Memory B cell (primary cell): ENCODE results near the gene DUSP19.

Experiments used
- ATAC-seq: fragments of 150-1000 bp; cut with Tn5 transposase; 2 replicates; pipeline ENCODE4 v1.10.0; 2021; ENCODE audit warnings: low read depth, mild to moderate bottlenecking, moderate library complexity
- DNase-seq, 2 donors: peaks; one replicate each; pipeline ENCODE4 v3.0.0; 2022; ENCODE audit warnings: low spot score in 2 of 2
- H3K27ac Mint-ChIP-seq: one replicate; pipeline ENCODE4 v1.8.0; 2022; ENCODE audit warnings: mild to moderate bottlenecking, moderate library complexity, mixed read lengths
- H3K27me3 Mint-ChIP-seq: one replicate; pipeline ENCODE4 v1.8.0; 2022; ENCODE audit warnings: mixed read lengths
- H3K36me3 Mint-ChIP-seq: one replicate; pipeline ENCODE4 v1.8.0; 2022; ENCODE audit warnings: mild to moderate bottlenecking, mixed read lengths
- H3K4me1 Mint-ChIP-seq: one replicate; pipeline ENCODE4 v1.8.0; 2022; ENCODE audit warnings: mixed read lengths
- H3K4me3 Mint-ChIP-seq: one replicate; pipeline ENCODE4 v1.8.0; 2022; ENCODE audit warnings: mild to moderate bottlenecking, moderate library complexity, mixed read lengths
- H3K9me3 Mint-ChIP-seq: one replicate; pipeline ENCODE4 v1.8.0; 2022; ENCODE audit warnings: mixed read lengths

The DUSP19 gene

DNA sequence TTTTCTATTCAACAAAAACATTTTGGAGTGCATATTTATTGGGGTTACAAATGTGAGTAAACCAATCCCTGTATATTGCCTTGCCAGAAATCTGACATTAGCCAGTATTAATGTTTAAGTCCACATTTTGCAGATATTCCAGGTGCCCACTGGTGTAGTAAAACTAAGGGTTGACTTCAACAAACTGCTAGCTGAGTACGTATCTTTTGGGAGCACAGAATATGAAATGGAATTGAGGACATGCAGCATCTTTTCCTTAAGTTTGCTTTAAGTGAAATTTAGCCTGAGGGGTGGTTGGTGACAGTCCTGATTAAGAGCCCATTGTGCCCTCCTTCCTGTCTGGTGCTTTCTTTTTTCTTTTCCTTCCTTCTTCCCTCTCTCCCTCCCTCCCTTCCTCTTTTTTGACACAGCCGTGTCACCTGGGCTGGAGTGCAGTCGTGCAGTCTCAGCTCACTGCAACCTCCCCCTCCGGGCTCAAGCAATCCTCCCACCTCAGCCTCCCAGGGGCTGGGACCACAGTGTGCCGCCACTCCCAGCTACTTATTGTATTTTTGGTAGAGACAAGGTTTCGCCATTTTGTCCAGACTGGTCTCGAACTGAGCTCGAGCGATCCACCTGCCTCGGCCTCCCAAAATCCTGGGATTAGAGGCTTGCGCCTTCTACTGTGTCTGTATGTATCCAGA lies 47.3 kb downstream of the DUSP19 start:
- H3K4me3 Mint-ChIP-seq = peak overlapping the region; percentile 95
- no peak overlapping the region for H3K27ac Mint-ChIP-seq
- peaks cover 4% of the 10 kb centered on the region for H3K36me3 Mint-ChIP-seq
- ATAC-seq (no peak), DNase-seq (no peak)
- H3K9me3 Mint-ChIP-seq = no peaks in the 10 kb centered on the region
- H3K4me1 Mint-ChIP-seq = peaks cover 15% of the 10 kb centered on the region
- H3K27me3 Mint-ChIP-seq = no peaks in the 10 kb centered on the region

DNA sequence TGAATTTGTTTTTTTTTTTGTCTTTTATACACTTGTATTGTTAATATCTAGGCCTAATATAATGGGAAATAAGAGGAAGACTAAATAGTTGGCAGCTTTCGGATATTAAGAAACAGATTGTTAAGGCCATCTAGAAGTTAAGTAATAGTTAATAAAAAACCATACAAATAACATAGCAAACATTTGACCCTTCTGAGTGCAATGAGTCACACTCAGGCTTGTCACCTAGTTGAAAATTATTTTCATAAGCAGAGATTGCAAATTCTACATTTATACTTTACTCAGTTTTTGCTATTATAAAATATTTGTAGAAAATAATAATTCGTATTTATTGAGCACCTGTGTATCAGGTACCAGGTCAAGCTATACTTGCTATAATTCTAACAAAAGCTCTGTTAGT lies 48.1 kb downstream of the DUSP19 start:
- no peak overlapping the region for H3K4me3 Mint-ChIP-seq
- H3K4me1 Mint-ChIP-seq = peaks cover 15% of the 10 kb centered on the region
- ATAC-seq (no peak), DNase-seq (no peak)
- peaks cover 7% of the 10 kb centered on the region for H3K36me3 Mint-ChIP-seq
- no peaks in the 10 kb centered on the region for H3K27me3 Mint-ChIP-seq
- no peak overlapping the region for H3K27ac Mint-ChIP-seq
- H3K9me3 Mint-ChIP-seq = no peaks in the 10 kb centered on the region

DNA sequence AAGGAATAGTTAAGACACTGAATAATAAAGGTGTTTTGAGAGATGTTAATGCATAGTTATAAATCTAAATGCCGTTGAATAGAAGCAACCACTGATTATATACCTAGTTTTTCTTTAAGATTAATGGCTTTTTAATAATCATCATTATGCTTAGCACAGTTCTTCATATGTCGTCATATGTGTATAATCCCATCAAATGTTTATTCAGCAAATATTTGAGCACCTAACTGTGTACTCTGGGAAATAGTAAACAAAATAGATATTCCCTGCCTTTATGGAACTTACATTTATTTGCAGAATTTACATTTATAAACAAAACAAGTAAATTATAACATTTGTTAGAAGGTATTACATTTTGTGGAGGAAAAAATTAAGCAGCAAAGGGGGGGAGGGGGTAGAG lies 55.5 kb downstream of the DUSP19 start:
- H3K27me3 Mint-ChIP-seq = no peaks in the 10 kb centered on the region
- no peak overlapping the region for H3K4me3 Mint-ChIP-seq
- peaks cover 3% of the 10 kb centered on the region for H3K4me1 Mint-ChIP-seq
- H3K9me3 Mint-ChIP-seq = no peaks in the 10 kb centered on the region
- no peak overlapping the region for H3K27ac Mint-ChIP-seq
- H3K36me3 Mint-ChIP-seq = peaks cover 25% of the 10 kb centered on the region
- DNase-seq = no peak
- ATAC-seq = no peak

DNA sequence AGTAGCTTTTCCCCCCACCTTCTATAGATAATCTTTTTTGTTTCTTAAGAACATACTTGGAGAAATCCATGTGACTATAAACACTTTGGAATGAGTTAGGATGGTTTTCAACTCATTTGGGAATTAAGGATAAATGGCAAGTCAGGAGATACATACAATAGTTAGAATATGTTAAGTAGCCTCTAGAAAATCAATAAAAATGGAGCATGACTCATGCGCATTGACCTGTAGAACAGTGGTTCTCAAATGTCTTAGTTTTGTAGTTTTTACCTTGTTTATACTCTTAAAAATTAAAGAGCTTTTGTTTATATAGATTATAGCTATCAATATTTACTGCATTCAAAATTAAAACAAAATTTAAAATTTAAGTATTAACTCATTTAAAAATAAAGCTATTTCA lies 70.4 kb downstream of the DUSP19 start:
- H3K9me3 Mint-ChIP-seq = peaks cover 4% of the 10 kb centered on the region
- no peaks in the 10 kb centered on the region for H3K27me3 Mint-ChIP-seq

DNA sequence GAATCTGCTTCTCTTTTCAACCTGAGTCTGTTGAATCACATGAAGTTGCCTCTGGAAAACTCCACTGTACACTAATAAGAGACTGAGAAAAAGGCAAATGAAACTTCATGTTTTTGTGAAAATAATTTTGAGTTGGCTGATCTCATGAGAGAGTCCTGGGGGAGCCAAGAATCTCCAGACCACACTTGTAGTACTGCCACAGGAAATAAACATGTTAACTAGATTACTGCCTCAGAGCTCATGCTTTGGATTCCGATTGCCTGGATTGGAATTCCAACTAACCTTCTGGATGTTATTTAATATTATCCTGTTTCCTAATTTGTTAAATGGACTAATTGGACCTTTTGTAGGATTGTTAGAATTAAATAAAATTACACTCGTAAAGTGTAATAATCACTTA lies 70.9 kb downstream of the DUSP19 start:
- DNase-seq = no peak
- no peak for ATAC-seq
- no peak overlapping the region for H3K27ac Mint-ChIP-seq
- H3K4me3 Mint-ChIP-seq = no peak overlapping the region
- H3K9me3 Mint-ChIP-seq = peaks cover 3% of the 10 kb centered on the region
- no peaks in the 10 kb centered on the region for H3K27me3 Mint-ChIP-seq
- H3K4me1 Mint-ChIP-seq = peaks cover 3% of the 10 kb centered on the region
- H3K36me3 Mint-ChIP-seq = peaks cover 42% of the 10 kb centered on the region

More for the DNA sequence above, 70.4 kb downstream of the DUSP19 start:
- Mint-ChIP-seq H3K27ac (no peak overlapping the region), H3K36me3 (peaks cover 43% of the 10 kb centered on the region), H3K4me3 (no peak overlapping the region), H3K4me1 (no peaks in the 10 kb centered on the region)
- ATAC-seq (no peak), DNase-seq (no peak)
